KBM-7 (cell line): ENCODE measurements around the gene HOXA10.

ENCODE experiments used
- DNase-seq: peaks from one replicate; pipeline ENCODE4 v3.0.0-alpha.2; 2015
- in situ Hi-C: fragments of 300-500 bp; cut with MboI; formaldehyde crosslinking; loops from 2 replicates; pipeline ENCODE4 v1.14.3; 2020; ENCODE audit warnings: low sequenced_read_pairs, low pct_unique_long_range_greater_than_20kb, mixed read lengths

HOXA10 gene

DNA sequence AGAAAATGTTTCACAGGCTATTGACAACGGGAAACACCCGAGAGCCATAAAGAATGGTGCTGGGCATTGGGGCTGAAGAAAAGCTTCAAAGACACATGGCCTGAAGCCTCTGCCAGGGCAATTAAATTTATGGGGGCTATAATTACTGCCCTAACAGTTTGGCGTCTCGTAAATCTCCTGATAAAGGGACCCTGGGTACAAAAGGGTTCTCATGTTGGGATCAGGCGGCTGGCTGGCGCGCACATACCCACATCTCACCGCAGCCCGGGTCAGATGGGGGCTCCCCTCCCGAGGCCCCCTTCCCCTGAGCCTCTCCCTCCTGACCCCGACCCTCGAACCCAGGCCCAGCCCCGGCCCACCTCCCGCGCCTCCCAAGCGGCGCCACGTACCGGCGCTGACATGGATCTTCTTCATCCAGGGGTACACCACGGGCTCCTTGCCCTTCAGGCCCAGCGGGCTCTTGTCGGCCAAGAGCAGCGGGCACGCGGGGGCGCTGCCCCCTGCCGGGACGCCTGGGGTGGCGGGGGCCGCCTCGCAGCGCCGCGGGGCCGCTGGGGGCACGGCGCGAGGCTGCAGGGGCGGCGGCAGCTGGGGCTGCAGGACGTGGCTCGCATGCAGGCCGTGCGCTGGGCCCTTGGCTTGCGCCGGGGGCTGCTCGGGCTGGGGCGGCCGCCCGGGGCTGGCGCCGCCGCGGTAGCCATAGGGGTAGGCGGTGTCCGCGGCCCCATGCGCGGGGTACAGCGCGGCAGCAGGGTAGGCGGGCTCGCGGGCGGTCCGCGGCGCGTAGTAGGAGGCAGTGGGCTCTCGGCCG lies 44.2 kb downstream of the HOXA10 start:
- no peak for DNase-seq
- in situ Hi-C loops: no loop called here

DNA sequence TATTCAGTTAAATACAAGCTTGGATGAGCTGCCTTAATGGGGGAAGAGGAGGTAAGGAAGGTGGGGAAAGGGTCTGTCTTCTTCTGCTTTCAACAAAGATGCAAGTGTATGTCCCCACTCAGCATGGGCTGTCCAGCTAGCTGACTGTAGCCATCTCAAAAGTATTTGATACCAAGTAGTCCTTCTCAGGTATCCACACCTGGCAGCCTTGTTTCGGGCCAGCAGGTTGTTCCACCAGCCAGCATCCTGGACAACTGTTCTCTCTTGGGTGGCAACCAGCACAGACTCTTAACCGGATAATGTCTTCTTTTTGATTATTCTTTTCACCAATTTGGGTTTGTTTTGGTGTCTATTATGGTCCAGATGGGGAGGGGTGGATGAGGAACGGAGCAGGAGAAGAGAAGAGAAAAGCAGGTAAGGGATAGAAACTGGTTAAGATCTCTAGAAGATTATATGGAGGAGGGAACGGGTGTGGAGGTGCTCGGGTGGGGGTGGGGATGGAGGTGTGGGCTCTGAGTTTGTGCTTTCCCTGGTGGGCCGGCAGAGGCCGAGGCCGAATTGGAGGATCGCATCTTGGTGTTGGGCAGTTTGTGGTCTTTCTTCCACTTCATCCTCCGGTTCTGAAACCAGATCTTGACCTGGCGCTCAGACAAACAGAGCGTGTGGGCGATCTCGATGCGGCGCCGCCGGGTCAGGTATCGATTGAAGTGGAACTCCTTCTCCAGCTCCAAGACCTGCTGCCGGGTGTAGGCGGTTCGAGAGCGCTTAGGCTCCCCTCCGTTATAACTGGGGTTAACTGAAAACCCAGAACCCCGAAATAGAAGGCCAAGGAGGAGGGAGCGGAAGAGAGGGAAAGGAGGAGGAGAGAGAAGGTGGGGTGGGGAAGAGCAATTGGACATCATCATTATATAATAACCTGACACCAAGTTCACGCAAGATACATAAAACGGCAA lies 45.1 kb downstream of the HOXA10 start:
- in situ Hi-C loops: no loop called here
- DNase-seq: no peak

DNA sequence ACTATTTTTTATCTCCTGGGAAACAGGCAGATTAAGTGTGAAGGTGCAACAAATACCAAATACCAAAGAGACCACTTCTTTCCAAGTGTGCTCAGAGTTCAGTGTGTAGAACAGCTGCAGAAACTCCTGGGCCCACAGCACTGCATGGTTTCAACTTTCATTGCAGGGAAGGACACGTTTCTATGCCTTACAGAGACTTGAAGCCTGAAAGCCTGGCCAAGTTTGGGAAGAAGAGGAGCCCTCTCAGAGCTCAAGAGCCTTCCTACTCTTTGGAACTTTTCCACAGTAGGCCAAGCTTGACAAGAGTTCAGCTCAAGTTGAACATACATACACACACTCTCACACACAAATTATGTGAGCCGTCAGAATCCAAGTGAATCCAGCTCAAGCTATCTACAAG lies 46.1 kb downstream of the HOXA10 start:
- DNase-seq: no peak
- in situ Hi-C loops: no loop called here

DNA sequence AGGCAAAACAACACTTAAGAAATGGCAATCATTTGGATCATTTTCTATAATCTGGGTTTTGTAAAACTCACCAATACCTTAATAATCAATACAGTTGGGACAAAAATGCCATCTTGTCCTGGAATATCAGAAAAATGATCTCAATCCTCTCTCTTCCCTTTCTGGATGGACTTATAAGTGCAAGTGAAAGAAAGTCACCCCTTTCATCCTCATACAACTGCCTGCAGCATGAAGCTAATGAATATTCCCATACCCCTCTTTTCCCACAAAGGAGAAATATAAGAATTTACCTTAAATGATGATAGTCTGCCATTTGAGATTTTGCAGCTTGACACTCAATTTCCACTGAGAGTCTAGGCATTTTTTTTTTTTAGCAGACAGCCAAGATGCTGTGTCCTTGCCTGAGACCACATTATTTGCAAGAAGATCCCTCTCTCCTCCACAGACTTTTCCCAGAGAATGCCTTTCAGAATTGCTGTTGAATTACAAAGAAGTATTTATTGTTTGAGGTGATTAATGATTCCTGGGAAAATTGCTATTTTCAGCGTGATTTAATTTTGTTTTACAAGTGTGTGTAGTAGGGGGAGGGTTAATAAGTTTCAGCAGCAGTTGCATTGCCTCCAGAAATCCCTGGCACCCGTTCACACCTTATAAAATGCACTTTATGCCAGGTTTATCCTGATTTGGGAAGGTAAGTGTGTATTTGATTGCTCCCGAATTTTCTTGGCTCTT lies 47.4 kb downstream of the HOXA10 start:
- DNase-seq: no peak
- in situ Hi-C loops: no loop called here

DNA sequence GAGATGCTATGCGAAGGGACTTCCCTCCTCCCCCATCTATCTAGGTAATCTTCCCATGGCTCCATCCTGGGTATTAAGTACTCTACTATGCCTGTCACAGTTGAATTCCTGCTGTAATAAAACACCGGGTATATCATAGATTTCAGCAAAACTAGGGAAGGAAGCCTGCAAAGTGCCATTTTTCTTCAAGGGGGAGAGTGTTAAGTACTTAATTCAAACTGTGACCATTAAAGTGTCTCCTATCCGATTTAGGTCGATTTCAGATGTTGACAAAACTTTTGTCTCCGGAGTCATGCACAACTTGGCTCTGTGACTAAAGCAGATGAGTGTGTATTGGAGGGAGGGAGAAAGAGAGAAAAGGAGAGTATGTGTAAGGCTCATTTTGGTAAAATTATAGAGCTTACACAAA lies 48.1 kb downstream of the HOXA10 start:
- in situ Hi-C loops: no loop called here
- no peak for DNase-seq

DNA sequence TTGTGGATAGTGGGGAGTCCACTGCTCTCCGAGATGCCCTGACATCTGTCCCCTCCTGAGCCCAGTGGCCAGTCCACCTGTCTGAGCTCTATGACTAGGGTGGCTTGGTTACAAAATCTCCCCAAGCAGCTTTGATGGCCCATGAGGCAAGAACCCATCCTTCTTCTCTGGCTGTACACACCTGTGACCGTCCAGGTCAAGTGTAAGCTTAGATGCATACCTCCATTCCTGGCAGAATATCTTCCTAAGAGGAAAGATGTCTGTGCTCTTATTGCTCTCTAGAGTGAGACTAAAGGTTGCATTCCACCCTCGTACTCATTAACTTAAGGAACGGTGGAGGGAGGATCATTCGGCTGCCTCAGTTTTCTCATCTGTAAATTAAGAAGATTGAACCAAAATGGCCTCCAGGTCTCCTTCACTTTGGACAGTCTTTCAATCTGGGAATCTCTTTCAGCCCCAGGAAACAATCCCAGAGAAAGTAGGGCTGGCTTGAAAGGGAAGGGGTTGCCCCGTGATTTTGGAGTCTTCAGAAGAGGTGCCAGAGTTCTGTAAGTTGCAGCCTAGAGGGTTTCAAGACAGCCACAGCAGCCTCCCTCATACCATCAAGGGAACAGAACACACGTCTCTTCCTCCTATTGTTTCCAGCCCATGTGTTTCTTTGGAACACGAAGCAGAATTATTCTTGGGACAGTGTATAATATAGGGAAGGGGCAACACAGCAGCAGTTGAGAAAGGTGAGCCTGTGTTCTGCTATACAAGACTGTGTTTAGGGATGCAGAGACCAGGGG lies 49.0 kb downstream of the HOXA10 start:
- no peak for DNase-seq
- in situ Hi-C loops: no loop called here

DNA sequence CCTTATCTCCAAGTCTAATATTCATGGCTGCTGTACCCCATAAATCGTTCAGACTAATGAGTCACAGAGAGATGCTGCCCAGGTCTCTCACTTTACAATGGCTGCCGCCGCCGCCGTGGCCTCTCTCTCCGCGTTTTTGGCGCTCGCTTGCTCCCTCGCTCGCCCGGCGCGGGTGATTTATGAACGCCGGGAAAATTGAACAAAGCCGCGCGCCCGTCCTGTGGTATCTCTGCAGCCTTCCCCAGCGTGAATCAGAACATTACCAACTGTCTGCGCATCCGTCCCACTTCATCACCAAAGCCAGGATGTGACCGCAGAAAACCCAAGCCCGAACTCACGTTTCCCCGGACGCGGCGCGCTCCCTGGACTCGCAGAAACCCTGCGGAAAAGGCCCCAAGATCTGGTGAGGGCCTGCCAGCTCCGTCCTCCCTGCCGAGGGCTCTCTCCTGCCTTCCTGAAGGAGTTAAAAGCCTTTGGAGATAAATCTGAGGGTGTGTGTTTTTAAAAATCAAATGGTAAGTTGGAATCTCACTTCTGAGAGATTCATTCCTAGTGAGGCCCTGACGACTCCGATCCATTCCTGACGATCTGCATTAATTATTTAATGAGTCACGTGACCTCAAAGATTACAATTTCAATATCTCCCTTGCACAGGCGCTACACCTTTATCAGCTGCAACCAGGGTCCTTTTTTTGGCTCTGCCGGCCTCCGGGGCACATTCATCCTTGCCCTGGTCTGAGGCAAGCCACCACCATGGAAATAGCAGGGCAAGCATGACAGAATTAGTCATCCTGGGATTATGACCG lies 49.8 kb downstream of the HOXA10 start:
- in situ Hi-C loops: no loop called here
- no peak for DNase-seq

DNA sequence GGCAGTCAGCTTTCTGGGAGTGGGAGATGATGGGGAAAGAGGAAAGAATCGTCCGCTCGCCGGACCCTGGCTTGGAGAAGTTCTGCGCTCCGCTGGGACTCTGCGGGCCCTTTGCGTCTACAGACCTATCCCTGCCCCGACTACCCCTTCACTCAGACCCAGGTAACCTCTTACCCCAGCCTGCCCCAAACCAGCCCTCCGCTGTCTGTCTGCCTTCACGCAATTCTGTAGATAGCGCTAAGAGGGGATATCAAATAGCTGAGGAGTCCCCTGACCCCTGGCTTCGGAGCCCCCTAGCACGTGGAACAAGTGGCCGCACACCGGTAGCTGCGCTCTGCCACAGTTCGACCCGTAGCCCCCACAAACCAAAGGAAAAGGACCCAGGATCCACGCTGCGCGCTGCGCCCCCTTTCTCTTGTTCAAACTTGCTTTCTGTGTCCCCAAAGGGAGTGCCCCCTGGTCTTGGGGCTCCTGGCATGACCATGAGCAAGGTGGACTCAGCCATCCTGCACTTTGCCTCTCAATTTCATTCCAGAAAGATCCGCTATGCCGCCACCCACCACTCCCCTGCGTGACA lies 50.6 kb downstream of the HOXA10 start:
- in situ Hi-C loops: no loop called here
- no peak for DNase-seq

DNA sequence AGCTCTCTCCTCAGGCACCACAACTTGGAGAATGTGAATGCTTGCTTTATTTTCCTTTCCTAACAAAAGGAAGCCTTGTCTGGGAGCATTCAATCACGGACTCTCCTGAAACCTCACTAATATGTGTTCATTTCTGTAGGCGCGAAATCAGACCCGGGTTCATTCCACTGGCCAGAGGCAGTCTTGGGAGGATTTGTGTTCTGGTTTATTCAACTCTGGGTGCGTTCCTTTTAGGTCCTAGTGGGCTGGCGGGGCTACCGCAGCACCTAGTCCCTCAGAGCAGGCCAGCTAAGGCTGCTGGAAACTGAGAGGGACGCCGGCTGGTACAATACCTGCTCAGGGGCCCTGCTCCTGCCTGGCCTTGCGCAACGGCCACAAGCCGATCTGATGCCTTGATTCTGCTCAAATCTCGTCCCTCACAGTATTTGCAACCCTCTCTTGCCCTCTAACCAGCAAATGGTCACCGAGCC lies 51.1 kb downstream of the HOXA10 start:
- no peak for DNase-seq
- in situ Hi-C loops: no loop called here

DNA sequence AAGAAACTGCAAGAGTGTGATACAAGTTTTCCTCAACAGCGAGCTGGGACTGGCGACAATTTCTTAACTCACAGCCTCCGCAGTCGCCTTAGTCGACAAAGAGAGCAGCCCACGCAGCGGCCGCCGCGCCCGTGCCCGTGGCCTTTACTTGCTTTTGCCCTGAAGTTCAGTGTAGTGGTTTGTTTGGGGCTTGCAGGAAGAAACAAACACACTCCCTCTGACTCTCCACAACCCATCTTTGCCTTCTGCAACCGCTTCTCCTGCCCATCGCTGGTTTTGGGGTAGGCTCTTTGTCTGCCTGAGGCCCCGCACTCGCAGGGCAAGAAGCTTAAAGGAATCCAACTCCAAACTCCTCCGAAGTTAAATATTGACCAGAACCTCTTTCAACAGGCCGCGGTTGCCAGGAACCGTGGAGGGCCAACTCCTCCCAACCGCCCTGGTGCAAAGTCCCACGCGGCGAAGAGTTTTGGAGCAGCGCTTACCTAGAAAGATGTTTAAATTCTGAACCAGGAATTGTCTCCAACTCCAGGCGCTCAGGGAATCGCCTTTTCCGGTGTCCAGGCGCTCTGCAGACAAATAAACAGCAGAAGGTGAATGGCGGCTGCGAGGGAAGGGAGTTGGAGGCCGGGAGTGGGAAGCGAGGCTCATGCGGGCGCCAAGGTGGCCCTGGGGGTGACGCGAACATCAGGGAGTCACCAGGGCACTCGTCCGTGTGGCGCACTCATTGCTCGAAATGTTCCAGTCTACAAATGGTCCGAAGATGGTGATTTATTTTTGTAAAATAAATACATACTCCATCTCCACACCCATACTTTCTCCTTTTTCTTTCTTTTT lies 51.8 kb downstream of the HOXA10 start:
- in situ Hi-C loops: no loop called here
- no peak for DNase-seq

DNA sequence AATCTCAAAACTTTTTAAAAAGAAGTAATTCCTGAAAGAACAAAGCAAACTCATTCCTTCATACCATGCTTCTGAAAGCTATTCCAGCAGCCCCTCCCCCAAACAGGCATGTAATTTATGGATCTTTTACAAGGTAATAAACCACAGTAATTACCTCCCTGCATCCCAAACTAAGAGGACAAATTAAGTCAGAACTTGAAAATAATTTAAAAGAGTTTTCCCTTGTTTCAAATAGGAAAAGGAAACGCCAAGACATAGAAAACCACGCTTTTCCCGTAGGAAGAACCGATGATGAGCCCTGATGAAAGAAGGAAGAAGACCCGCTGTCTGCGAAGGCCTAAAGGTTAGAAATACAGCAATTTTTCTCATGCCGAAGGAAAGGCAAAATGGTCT lies 52.4 kb downstream of the HOXA10 start:
- DNase-seq: no peak
- in situ Hi-C loops: no loop called here
